ENCODE data around the gene HOXA4. TPM values are rescaled to one million over a fixed set of nuclear protein-coding genes. Genes with fewer than 3 reads are reported as not detected.

HOXA4 gene
- total RNA-seq, 1 donor from 2014 or later, result not detected

DNA sequence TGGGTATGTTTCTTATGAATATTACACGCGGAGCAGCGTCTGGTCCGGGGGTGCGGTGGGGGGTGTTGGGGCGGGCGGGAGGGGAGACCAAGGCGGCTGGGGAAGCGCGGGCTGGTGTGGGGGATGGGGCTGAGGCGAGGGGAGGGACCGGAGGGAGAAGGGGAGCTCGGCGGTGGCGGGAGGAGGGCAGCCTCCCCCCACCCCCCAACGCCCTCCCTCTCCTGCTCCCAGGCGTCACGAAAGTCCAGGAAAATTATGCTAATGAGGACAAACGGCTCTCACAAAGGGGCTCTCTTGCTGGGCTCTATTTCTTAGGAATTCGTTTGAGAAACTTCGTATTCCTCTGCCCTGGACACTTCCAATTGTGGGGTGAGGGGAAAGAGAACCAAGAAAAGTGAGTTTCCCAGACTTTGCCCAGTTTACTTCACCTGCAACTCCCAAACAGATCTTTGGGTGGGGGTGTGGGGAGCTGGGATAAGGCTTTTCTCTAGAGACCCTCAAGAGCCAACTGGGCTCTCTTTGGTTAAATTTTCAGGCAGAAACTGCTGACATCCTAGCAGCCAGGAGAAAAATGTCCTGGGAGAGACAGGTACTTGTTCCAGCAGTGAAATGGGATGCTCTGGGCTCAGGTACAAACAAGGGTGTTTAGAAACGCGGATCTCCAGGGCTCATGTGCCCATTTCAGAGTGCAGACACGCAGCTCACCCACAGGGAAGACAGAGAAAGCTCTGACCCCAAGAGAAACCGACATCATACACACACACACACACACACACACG, 16.4 kb downstream of the HOXA4 start:
- no peaks in the 10 kb centered on the region for H3K36me3 Mint-ChIP-seq (ENCODE audit: unreplicated experiment)
- TF ChIP-seq, protein P1, sequence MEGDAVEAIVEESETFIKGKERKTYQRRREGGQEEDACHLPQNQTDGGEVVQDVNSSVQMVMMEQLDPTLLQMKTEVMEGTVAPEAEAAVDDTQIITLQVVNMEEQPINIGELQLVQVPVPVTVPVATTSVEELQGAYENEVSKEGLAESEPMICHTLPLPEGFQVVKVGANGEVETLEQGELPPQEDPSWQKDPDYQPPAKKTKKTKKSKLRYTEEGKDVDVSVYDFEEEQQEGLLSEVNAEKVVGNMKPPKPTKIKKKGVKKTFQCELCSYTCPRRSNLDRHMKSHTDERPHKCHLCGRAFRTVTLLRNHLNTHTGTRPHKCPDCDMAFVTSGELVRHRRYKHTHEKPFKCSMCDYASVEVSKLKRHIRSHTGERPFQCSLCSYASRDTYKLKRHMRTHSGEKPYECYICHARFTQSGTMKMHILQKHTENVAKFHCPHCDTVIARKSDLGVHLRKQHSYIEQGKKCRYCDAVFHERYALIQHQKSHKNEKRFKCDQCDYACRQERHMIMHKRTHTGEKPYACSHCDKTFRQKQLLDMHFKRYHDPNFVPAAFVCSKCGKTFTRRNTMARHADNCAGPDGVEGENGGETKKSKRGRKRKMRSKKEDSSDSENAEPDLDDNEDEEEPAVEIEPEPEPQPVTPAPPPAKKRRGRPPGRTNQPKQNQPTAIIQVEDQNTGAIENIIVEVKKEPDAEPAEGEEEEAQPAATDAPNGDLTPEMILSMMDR (IDR thresholded peaks at IDR 0.05; ENCODE audit: partially characterized antibody, unreplicated experiment), result no peak
- peaks cover 55% of the 10 kb centered on the region for H3K27me3 Mint-ChIP-seq (ENCODE audit: unreplicated experiment)
- peak overlapping the region; percentile 20 for H3K4me3 Mint-ChIP-seq (ENCODE audit: unreplicated experiment)
- H3K27ac Mint-ChIP-seq (ENCODE audit: unreplicated experiment), result no peak overlapping the region
- peaks cover 3% of the 10 kb centered on the region for H3K4me1 Mint-ChIP-seq (ENCODE audit: low read depth, unreplicated experiment)
- DNase-seq, result no peak
- H3K9me3 Mint-ChIP-seq (ENCODE audit: unreplicated experiment), result peaks cover 9% of the 10 kb centered on the region

DNA sequence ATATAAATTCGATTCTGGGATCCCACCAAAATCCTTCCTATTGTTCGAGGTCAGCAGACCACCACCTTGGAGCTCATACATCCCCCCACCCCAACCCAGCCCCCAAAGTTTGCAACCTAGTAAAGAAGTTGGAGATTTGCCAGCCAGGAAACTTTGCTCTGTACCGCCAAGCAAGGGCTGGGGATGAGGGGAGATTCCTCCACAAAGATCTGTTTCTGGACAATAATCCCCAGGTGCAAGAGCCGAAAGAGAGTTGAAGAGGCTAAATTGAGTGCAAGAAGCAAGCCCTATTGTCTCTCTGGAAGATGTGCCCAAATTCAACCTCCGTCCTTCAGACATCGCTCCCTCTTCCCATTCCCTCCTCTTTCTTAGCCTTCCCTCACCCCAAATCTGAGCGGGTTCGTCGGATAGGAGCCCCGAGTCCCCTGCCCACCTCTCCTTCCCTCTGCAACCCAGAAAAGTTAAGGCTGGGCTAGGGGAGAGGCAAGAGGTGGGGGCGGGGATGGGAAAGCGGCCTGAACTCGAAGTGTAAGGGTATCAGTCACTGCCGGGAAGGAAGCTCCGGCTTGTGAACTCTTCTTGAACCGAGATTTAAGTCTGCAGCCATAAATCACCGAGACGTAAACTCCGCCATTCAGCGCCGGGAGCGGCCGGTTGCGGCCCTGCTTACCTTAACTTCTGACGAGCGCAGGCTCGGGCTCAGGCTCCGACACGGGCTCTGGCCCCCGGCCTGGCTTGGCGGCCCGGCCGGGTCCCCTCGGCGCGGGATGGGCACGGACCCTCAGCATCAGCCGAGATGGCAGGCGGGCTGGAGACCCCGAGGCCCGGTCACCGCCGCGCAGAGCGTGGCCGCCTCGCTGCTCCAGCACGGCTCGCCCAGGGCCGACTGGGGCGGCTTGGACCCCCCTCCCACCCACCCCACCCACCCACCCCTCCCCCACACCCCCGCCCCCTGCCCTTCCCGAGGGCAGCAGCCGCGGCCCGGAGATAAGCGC, 17.3 kb downstream of the HOXA4 start:
- Mint-ChIP-seq H3K4me3 (ENCODE audit: unreplicated experiment) (no peak overlapping the region), H3K9me3 (ENCODE audit: unreplicated experiment) (peaks cover 9% of the 10 kb centered on the region), H3K27me3 (ENCODE audit: unreplicated experiment) (peaks cover 53% of the 10 kb centered on the region), H3K36me3 (ENCODE audit: unreplicated experiment) (no peaks in the 10 kb centered on the region), H3K4me1 (ENCODE audit: low read depth, unreplicated experiment) (peaks cover 4% of the 10 kb centered on the region), H3K27ac (ENCODE audit: unreplicated experiment) (no peak overlapping the region)
- DNase-seq, result peak; percentile 44
- TF ChIP-seq, protein P1 (IDR thresholded peaks at IDR 0.05; ENCODE audit: partially characterized antibody, unreplicated experiment), result no peak

DNA sequence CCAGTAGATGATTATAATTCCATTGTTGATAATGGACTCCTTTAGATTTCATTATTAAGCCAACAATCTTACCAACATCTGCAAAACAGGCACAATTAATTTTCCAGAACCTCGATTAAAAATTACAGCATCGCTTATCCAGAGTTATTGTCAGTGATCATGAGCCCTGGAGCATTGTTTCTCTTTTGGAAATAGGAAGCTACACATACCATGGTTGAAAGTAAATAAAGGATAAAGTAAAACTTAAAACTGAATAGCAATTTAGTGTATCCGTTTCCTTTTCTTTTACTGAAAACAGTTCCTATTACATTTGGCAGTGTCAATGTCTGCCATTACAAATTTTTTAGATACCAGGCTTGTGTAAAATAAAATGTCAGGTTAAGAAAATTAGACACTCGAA, 18.2 kb downstream of the HOXA4 start:
- Mint-ChIP-seq H3K27me3 (ENCODE audit: unreplicated experiment) (peaks cover 50% of the 10 kb centered on the region), H3K4me1 (ENCODE audit: low read depth, unreplicated experiment) (peaks cover 6% of the 10 kb centered on the region), H3K9me3 (ENCODE audit: unreplicated experiment) (peaks cover 12% of the 10 kb centered on the region), H3K27ac (ENCODE audit: unreplicated experiment) (no peak overlapping the region), H3K36me3 (ENCODE audit: unreplicated experiment) (no peaks in the 10 kb centered on the region), H3K4me3 (ENCODE audit: unreplicated experiment) (no peak overlapping the region)
- TF ChIP-seq, protein P1 (IDR thresholded peaks at IDR 0.05; ENCODE audit: partially characterized antibody, unreplicated experiment), result no peak
- no peak for DNase-seq

DNA sequence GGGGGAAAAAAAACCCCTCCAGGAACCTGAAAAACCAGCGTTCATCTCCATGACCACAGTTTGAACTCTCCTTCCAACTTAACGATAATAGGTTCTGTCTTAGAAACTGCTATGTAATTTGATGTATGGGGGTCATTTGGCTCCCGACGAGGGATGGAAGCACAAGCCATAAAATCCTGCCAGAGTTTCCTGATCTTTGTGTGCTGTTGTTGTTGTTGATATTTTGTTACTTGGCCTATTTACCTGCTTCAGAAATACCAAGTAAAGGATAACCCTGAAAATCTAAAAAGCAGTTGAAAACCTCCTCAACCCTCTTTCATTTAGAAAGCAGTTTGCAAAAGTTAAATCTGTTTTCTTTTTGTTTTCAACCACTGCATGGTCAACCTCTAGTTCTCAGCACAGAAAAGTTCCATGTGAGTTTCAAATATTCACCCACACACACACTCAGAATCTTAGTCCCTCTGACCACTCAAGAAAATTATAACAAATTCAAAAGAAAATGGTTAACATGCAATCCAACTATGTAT, 18.7 kb downstream of the HOXA4 start:
- peaks cover 46% of the 10 kb centered on the region for H3K27me3 Mint-ChIP-seq (ENCODE audit: unreplicated experiment)
- no peak overlapping the region for H3K27ac Mint-ChIP-seq (ENCODE audit: unreplicated experiment)
- H3K36me3 Mint-ChIP-seq (ENCODE audit: unreplicated experiment), result no peaks in the 10 kb centered on the region
- DNase-seq, result no peak
- H3K9me3 Mint-ChIP-seq (ENCODE audit: unreplicated experiment), result peaks cover 16% of the 10 kb centered on the region
- TF ChIP-seq, protein P1 (IDR thresholded peaks at IDR 0.05; ENCODE audit: partially characterized antibody, unreplicated experiment), result no peak
- H3K4me3 Mint-ChIP-seq (ENCODE audit: unreplicated experiment), result no peak overlapping the region
- H3K4me1 Mint-ChIP-seq (ENCODE audit: low read depth, unreplicated experiment), result peaks cover 7% of the 10 kb centered on the region
